ENCODE measurements around the gene RPL36AL.
"Not testable (repeated sequence)": the region's sequence is repeated elsewhere in the genome, so short reads cannot be mapped to it uniquely, and the experiment has no call there.

The RPL36AL gene

DNA sequence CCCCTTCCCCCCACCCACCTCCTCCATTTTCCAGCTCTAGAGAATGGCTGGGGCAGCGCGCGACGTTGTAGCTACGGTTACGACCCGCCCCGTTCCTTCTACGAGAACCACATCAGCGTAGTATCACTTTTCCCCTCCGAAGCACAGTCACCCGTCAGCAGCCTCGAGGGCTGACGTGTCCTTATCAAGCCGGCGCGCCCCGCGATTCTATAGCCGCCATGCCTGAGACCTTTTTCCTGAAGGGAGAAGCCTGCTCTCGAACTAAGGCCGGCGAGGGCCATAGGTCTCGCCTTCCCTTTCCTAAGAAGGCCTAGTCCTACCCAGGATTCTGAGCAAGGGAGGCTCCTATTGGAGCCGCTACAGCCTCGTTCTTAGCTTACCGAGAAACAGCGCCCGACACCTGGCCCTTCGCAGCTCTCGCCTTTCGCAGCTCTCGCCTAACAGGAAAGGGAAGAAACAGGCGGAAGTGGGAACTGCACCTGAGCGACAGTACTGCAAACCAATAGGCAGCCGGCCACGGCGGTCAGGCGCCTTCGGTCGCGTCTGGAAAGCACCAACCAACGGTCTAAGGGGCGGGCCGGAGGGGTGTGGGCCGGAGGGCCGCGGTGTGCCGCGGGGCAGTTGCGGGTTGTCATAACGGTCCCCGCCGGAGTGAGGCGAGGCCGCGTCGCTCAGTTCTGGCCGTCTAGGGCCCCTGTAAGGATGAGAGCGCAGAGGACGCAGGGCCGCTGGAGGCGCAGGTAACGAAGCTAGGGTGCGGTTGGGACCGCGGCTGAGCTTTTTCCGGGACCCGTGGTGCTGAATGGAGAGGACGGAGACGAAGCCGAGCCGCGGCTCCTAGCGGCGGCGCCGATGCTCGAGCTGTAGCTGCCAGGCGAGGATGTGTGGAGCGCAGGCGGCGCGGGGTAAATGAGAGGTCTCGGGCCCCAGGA is at the start of gene RPL36AL, which contains the start of gene MGAT2:
Gene RPL36AL, minus strand, starts transcription at position 445 of the 932 bp plus-strand sequence. CDS start 1,522 bp downstream, outside the sequence.
Gene MGAT2, plus strand, starts transcription at position 618 of the 932 bp plus-strand sequence. CDS start 470 bp downstream, outside the sequence.
- DNase-seq, result peak; percentile 99

DNA sequence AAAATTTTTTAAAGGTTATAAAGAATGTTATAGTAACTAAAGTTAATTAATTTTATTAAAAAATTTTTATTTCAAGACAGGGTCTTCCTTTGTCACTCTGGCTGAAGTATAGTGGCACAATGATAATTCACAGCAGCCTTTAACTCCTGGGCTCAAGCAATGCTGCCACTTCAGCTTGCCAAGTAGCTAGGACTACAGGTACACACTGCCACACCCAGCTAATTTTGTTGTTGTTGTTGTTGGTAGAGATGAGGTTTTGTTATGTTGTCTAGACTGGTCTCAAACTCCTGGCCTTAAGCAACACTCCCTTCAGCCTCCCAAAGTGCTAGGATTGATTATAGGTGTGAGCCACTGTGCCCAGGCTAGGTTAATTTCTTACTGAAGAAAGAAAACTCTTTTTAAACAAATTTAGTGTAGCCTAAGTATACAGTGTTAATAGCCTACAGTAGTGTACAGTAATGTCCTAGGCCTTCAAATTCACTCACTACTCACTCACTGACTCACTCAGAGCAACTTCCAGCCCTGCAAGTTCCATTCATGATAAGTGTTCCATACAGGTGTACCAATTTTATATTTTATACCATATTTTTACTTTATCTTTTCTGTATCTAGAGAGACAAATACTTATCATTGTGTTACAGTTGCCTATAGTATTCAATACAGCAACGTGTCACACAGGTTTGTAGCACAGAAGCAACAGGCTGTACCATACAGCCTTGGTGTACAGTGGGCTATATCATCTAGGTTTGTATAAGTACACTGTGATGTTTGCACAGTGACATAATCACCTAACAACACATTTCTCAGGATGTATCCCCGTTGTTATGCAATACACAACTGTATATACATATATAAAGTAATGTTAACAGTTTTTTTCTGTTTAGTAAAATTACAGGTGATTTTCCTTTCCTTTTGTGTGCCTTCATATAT is 39.4 kb upstream of the RPL36AL start:
- DNase-seq, result no peak

DNA sequence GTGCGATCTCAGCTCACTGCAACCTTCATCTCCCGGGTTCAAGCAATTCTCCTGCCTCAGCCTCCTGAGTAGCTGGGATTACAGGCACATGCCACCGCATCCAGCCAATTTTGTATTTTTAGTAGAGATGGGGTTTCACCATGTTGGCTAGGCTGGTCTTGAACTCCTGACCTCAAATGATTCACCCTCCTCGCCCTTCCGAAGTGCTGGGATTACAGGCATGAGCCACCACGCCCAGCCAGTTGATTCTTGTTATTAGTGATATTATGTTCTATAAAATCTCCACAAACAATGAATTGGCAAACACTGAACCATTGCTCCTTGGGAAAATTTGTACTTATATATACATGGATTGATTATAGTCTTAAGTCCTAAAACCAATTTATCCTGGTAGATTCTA is 37.1 kb upstream of the RPL36AL start:
- not testable (repeated sequence) for DNase-seq

DNA sequence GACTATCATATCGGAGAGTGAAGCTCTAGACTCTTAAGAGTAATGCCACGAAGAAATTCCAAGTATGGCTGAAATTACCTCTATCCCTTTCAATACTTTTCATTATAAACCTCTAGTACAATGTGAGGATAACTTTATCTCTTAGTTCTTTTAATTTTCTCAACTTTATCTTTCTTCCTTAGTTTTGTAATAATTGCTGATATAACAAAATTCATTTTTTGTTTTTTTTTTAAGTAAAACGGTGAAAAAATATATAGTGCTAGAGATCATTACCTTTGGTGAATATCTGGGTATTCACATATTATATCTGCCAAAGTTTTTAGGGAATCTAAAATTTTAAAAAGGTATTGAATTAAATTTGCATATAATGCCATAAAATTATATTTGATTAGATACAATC is 34.1 kb upstream of the RPL36AL start:
- no peak for DNase-seq

- no peak for DNase-seq
Observed at GRCh38 chr14:49653508-49653907, 33.1 kb upstream of the RPL36AL start.

DNA sequence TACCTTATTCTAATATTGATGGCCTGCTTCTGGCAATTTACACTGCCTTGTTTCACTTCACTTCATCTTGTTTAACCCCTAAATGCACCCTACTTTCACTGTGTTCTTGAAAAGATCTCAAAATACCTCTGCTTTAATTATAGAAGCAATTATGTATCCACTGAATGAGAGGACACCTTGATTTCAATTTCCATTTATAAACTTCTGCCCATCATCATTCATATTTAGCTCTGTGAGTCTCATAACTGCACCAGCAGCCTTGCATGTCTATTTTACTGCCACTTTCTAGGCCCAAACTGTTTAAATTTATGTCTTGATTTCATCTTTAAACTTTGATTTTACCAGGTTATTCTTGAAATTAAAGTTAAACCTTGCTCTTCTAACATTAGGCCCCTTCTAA is 21.7 kb upstream of the RPL36AL start:
- DNase-seq, result no peak

DNA sequence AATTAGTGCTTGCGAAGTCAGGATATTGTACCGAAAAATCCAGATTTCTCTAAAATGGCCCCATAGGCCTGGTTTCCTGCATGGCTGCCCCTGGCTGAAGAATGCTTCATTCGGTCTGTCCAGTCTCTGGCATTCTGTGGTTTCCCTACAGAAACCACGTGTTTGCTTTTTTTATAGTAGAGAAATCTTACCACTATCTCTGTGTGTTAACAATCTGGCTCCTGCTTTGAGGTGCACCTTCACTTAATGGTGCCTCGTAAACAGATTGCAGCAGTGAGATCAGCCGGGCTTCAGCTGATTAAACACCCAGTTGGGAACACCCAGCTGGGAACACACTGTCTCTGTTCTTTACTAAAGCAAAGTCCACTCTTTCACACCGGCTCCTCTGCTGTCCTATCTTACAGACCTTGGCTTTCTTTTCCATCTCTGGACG is 21.3 kb upstream of the RPL36AL start:
- DNase-seq, result no peak

DNA sequence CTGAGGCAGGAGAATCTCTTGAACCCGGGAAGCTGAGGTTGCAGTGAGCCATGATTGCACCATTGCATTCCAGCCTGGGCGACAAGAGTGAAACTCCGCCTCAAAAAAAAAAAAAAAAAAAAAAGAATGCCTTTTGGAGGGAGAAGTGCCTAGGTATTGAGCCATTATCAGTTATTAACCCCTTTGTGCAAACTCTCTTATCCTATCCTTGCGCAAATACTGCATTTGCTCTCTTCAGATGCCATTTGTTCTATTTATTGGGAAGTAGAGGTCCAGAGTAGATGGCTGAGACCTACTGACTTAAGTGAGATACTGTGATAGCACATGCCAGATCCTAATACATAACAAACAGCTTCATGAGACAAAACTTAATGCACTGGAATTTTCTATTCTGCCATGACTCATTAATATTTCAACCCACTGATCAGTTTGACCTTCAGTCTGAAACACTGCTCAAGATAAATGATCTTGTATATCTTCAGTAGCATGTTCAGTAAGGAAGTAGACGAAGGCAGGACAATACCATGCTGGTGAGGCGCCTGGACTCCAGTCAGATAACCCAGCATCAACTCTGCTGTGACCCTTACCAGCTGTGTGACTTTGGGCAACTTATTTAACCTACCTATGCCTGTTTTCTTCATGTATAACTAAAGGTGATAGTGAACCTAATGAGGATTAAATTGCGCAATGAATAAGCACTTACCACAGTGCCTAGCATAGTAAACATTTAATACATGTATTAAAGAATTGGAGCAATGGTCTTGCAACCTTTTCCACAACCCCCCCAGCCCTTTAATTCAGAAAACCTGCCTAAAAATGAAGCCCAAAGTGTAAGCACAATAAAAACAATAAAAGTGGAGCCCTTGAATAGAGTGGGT is 20.4 kb upstream of the RPL36AL start:
- DNase-seq, result no peak

DNA sequence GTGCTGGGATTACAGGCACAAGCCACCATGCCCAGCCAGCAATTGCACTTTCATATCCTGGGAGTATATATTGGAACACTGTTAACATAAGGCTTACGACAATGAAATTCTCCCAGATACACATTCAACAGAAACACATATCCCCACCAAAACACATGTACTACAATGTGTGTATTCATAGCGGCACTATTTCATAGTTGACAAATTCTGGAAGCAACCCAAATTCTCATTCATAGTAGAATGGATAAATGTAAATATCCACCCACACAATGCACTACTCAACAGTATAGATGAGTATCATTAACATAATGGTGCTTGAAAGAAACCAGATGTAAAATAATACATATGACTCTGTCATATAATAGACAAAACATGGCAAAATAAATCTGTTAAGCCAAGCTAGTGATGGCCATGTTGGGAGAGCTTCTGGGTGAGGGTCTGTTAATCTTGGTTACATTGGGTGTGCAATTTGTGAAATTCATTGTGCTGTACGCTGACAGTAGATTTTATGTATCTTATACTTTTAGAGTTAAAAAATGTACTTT is 17.2 kb upstream of the RPL36AL start:
- DNase-seq, result no peak

GRCh38 chr14:49636866-49637265 is 16.4 kb upstream of the RPL36AL start:
- DNase-seq, result no peak

- DNase-seq, result peak; percentile 83
Observed at GRCh38 chr14:49634547-49635334, 14.3 kb upstream of the RPL36AL start, which contains the start of gene DNAAF2. Gene DNAAF2, minus strand, starts transcription at chr14:49635244. Its CDS starts 95 bp downstream, at chr14:49635149.

GRCh38 chr14:49633640-49634546 is 13.5 kb upstream of the RPL36AL start:
- peak; percentile 97 for DNase-seq

DNA sequence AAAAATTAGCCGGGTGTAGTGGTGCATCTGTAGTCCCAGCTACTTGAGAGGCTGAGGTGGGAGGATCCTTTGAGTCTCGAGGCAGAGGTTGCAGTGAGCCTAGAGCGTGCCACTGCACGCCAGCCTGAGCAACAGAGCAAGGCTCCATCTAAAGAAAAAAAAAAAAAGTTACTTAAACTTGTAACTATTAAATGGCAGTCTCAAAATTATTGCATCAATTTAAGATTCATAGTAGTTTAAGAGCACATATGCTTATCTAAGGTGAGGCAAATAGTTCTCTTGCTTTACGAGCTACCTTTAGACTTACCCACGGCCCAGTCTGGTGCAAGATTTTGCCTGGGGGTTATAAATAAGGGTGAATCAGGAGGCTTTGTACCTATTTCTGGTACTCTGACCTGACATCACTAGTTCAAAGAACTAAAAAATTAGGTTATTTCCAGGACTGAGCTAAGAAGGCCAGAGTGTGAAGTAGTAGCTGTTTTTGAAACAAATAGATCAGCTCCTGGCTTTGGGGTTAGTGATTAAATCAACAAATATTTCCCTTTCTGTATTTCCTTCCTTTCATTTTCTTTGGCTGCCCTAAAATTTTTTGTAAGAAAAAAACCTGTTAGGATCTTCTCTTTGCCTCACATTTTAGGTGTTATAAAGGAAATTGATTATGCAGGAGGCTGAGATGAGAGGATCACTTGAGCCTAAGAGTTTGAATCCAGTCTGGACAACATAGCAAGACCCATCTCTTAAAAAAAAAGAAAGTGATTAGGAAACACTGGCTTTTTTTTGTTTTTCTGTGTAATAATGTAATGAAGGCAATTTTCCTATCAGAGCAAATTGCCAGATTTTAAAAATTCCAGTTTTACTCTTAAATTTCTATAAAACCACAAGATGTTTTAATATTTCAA is 3.8 kb upstream of the RPL36AL start:
- no peak for DNase-seq

- no peak for DNase-seq
Observed at GRCh38 chr14:49623387-49623786, 3.0 kb upstream of the RPL36AL start.

DNA sequence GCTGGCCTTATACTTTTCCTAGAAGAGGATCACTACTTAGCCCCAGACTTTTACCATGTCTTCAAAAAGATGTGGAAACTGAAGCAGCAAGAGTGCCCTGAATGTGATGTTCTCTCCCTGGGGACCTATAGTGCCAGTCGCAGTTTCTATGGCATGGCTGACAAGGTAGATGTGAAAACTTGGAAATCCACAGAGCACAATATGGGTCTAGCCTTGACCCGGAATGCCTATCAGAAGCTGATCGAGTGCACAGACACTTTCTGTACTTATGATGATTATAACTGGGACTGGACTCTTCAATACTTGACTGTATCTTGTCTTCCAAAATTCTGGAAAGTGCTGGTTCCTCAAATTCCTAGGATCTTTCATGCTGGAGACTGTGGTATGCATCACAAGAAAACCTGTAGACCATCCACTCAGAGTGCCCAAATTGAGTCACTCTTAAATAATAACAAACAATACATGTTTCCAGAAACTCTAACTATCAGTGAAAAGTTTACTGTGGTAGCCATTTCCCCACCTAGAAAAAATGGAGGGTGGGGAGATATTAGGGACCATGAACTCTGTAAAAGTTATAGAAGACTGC is 1.7 kb upstream of the RPL36AL start:
- no peak for DNase-seq

- peak; percentile 82 for DNase-seq
Observed at GRCh38 chr14:49621114-49621881, 872 bp upstream of the RPL36AL start.

- no peak for DNase-seq
Observed at GRCh38 chr14:49619730-49620129, 696 bp downstream of the RPL36AL start.
